HCT116 (cell line): ENCODE results near the gene CARS1. TPM values are rescaled to one million over a fixed set of nuclear protein-coding genes. Genes with fewer than 3 reads are reported as not detected.

Source experiments
- ATAC-seq: fragments of 200-7000 bp; cut with Tn5 transposase; 2 replicates; pipeline ENCODE4 v1.9.1; 2020; ENCODE audit warnings: mild to moderate bottlenecking, moderate library complexity
- BruUV-seq: library from RNA; stranded (reverse); fragments of 400-500 nt; replicated peaks from 2 replicates; lab custom pipeline; 2021; lab: Mats Ljungman, UMichigan
- CTCF ChIA-PET: fragments of 300-600 bp; sonication (Branson Sonifier 250); formaldehyde crosslinking; loops from one replicate; lab custom pipeline; 2021; ENCODE audit warnings: antibody characterized with exemption; lab: Charles Lee
- POLR2A ChIA-PET: fragments of 300-600, 350-600 bp; sonication (Branson Sonifier 250); formaldehyde crosslinking; loops from one replicate; lab custom pipeline; 2021; ENCODE audit warnings: antibody characterized with exemption; lab: Charles Lee
- RAD21 ChIA-PET, 2 experiments: fragments of 300-600 bp; sonication (Branson Sonifier 250); formaldehyde crosslinking; loops; one replicate each; lab custom pipeline; 2023; ENCODE audit warnings: low total read pairs in 2 of 2; ENCODE audit not compliant: uncharacterized antibody in 2 of 2, unreplicated experiment in 2 of 2, low non-redundant PET in 1 of 2; lab: Charles Lee
- DNase-seq: peaks from one replicate; pipeline ENCODE4 v3.0.0-alpha.2; 2010; ENCODE audit warnings: low read depth, low spot score
- H2AFZ ChIP-seq: fragments of 200-600 bp; shearing (Covaris generic), sonication (generic); 2 replicates; pipeline ENCODE4 v1.6.1; 2017; ENCODE audit warnings: low read depth, mixed run types, mixed read lengths, antibody characterized with exemption, low read length; ENCODE audit not compliant: poor library complexity, severe bottlenecking
- H3K27ac ChIP-seq: 2 replicates; pipeline ENCODE4 v1.5.1; 2012; ENCODE audit warnings: low read depth, low read length
- H3K27me3 ChIP-seq: fragments of 200-600 bp; sonication (generic); 2 replicates; pipeline ENCODE4 v1.6.1; 2016; ENCODE audit warnings: mixed run types, low read length, mixed read lengths; ENCODE audit not compliant: insufficient read depth
- H3K36me3 ChIP-seq, 2 experiments: fragments of 200-500 bp in 1 of 2; fragments of 200-600 bp in 1 of 2; sonication (Bioruptor generic) in 1 of 2; sonication (generic) in 1 of 2; 2 replicates each; pipeline versions ENCODE4 v1.5.1 to v1.6.1; 2014 to 2016; ENCODE audit warnings: low read length in 2 of 2, inconsistent platforms in 1 of 2, mixed read lengths in 1 of 2, mixed run types in 1 of 2; ENCODE audit not compliant: insufficient read depth in 2 of 2, control insufficient read depth in 1 of 2
- H3K4me1 ChIP-seq, 2 experiments: fragments of 200-600 bp in 1 of 2; sonication (generic) in 1 of 2; 2 replicates each; pipeline versions ENCODE4 v1.5.1 to v1.6.1; 2012 to 2017; ENCODE audit warnings: low read length in 2 of 2, inconsistent platforms in 1 of 2, mild to moderate bottlenecking in 1 of 2, mixed read lengths in 1 of 2, mixed run types in 1 of 2, moderate library complexity in 1 of 2; ENCODE audit not compliant: insufficient read depth in 2 of 2, control insufficient read depth in 1 of 2
- H3K4me2 ChIP-seq: fragments of 200-600 bp; sonication (generic); 2 replicates; pipeline ENCODE4 v1.6.1; 2017; ENCODE audit warnings: mixed run types, low read length, mixed read lengths
- H3K4me3 ChIP-seq, 2 experiments: fragments of 200-600 bp in 1 of 2; sonication (generic) in 1 of 2; replicated peaks in 1 of 2; 2 replicates each; pipeline ENCODE4 v1.5.1; 2011 to 2016; ENCODE audit warnings: low read length in 2 of 2, control low read depth in 1 of 2, low read depth in 1 of 2, mild to moderate bottlenecking in 1 of 2, mixed read lengths in 1 of 2, mixed run types in 1 of 2
- H3K79me2 ChIP-seq: fragments of 200-600 bp; sonication (generic); 2 replicates; pipeline ENCODE4 v1.6.1; 2017; ENCODE audit warnings: mild to moderate bottlenecking, mixed run types, low read length, moderate library complexity, mixed read lengths; ENCODE audit not compliant: insufficient read depth
- H3K9ac ChIP-seq: fragments of 200-600 bp; sonication (generic); 2 replicates; pipeline ENCODE4 v1.6.1; 2016; ENCODE audit warnings: low read length, mixed read lengths
- H3K9me2 ChIP-seq: fragments of 200-600 bp; sonication (generic), shearing (Covaris generic); 2 replicates; pipeline ENCODE4 v1.6.1; 2017; ENCODE audit warnings: mixed run types, mild to moderate bottlenecking, moderate library complexity; ENCODE audit not compliant: insufficient read depth
- H3K9me3 ChIP-seq, 2 experiments: fragments of 200-500 bp in 1 of 2; fragments of 200-600 bp in 1 of 2; sonication (Bioruptor generic) in 1 of 2; sonication (generic) in 1 of 2; 2 replicates each; pipeline ENCODE4 v1.6.1; 2014 to 2017; ENCODE audit warnings: low read length in 2 of 2, mixed read lengths in 2 of 2, inconsistent platforms in 1 of 2, low read depth in 1 of 2, mild to moderate bottlenecking in 1 of 2, mixed run types in 1 of 2, moderate library complexity in 1 of 2; ENCODE audit not compliant: control insufficient read depth in 1 of 2, insufficient read depth in 1 of 2
- H4K20me1 ChIP-seq: fragments of 200-600 bp; sonication (generic), shearing (Covaris generic); 2 replicates; pipeline ENCODE4 v1.6.1; 2017; ENCODE audit warnings: mixed run types, mild to moderate bottlenecking, moderate library complexity; ENCODE audit not compliant: insufficient read depth
- ATF3 ChIP-seq: IDR thresholded peaks from 2 replicates; pipeline ENCODE4 v1.6.1; 2012
- CEBPB ChIP-seq: IDR thresholded peaks from 2 replicates; pipeline ENCODE4 v1.6.1; 2012; ENCODE audit warnings: low read depth
- CTCF ChIP-seq, 3 experiments: fragments of 200-600 bp in 1 of 3; sonication (generic) in 1 of 3; IDR thresholded peaks in 2 of 3; conservative IDR thresholded peaks in 1 of 3; 2 replicates each; pipeline ENCODE4 v1.5.1; 2012 to 2017; ENCODE audit warnings: low read depth in 2 of 3, low read length in 2 of 3, antibody characterized with exemption in 1 of 3, borderline replicate concordance in 1 of 3, control low read depth in 1 of 3, mild to moderate bottlenecking in 1 of 3, mixed read lengths in 1 of 3, mixed run types in 1 of 3, moderate library complexity in 1 of 3; ENCODE audit not compliant: insufficient read depth in 1 of 3
- EZH2 ChIP-seq: fragments of 200-600 bp; sonication (generic); IDR thresholded peaks from 2 replicates; pipeline ENCODE4 v1.6.1; 2017; ENCODE audit warnings: antibody characterized with exemption, mixed run types
- EZH2phosphoT487 ChIP-seq: fragments of 200-600 bp; IDR thresholded peaks from 2 replicates; pipeline ENCODE4 v1.6.1; 2018; ENCODE audit warnings: antibody characterized with exemption, borderline replicate concordance
- JUND ChIP-seq: IDR thresholded peaks from 2 replicates; pipeline ENCODE4 v1.6.1; 2012
- POLR2AphosphoS5 ChIP-seq: IDR thresholded peaks from 2 replicates; pipeline ENCODE4 v1.6.1; 2011; ENCODE audit warnings: mild to moderate bottlenecking, low read depth, low read length, moderate library complexity
- REST ChIP-seq: IDR thresholded peaks from 2 replicates; pipeline ENCODE4 v1.6.1; 2012; ENCODE audit warnings: low read depth
- SIN3A ChIP-seq: IDR thresholded peaks from 2 replicates; pipeline ENCODE4 v1.6.1; 2012; ENCODE audit warnings: low read depth
- TCF7L2 ChIP-seq: IDR thresholded peaks from 2 replicates; pipeline ENCODE4 v1.7.0; 2011; ENCODE audit warnings: borderline replicate concordance, inconsistent platforms; ENCODE audit not compliant: insufficient read depth, insufficient read length; ENCODE audit errors: extremely low read depth
- YY1 ChIP-seq: IDR thresholded peaks from 2 replicates; pipeline ENCODE4 v1.6.1; 2011; ENCODE audit warnings: low read length, low read depth, moderate library complexity, mild to moderate bottlenecking; ENCODE audit not compliant: insufficient replicate concordance; ENCODE audit errors: extremely low read depth
- ZNF274 ChIP-seq: fragments of 200-500 bp; sonication (Bioruptor generic); IDR thresholded peaks from 2 replicates; pipeline ENCODE4 v1.6.1; 2014; ENCODE audit warnings: mild to moderate bottlenecking, low read depth, low read length, inconsistent platforms
- intact Hi-C: fragments of 100-400 bp; cut with micrococcal nuclease; formaldehyde crosslinking; loops from 2 replicates; pipeline ENCODE4 v1.10.0; 2022
- total RNA-seq: library from RNA; stranded (reverse); gene quantifications from one replicate; pipeline ENCODE4 v1.2.1, GENCODE V29; 2021; ENCODE audit not compliant: unreplicated experiment

Gene CARS1
- total RNA-seq, 1 experiment from 2014 or later = 124 TPM

- TF ChIP-seq ATF3 (no peak), SIN3A (peak; percentile 58; the same call in 1 of the 2 replicates), CTCF (IDR thresholded peaks at IDR 0.05 in 2 of 3, conservative IDR thresholded peaks at IDR 0.05 in 1 of 3; ENCODE audit: borderline replicate concordance in 1 of 3, insufficient read depth in 1 of 3, low read depth in 2 of 3, low read length in 2 of 3) (peak in 1 of 3 experiments; percentile 9; a peak in 1 of 6 replicates)
- Histone ChIP-seq H3K79me2 (peaks cover 95% of the 10 kb centered on the region), H3K4me2 (peak overlapping the region; percentile 74), H3K4me1 (peaks cover 17 to 27% of the 10 kb centered on the region in 2 experiments), H3K9ac (peak overlapping the region; percentile 46), H3K27ac (peak overlapping the region; percentile 30), H3K27me3 (no peaks in the 10 kb centered on the region), H3K9me3 (no peaks in the 10 kb centered on the region), H3K4me3 (peak overlapping the region in 1 of 2 experiments; percentile 19; a peak in 1 of 4 replicates), H4K20me1 (no peaks in the 10 kb centered on the region), H2AFZ (no peak overlapping the region), H3K9me2 (no peaks in the 10 kb centered on the region), H3K36me3 (peaks cover 2 to 21% of the 10 kb centered on the region in 2 experiments; a peak in 3 of 4 replicates)
- POLR2A ChIA-PET = interaction anchor here (0.7 to 1.2 kb wide), 2 partner anchors 9 to 120 kb away, joined by 4 to 5 read pairs; partner anchors contain the start of gene PHLDA2
- RAD21 ChIA-PET = no interaction called here
- DNase-seq = peak; percentile 35
- no TSS peak for BruUV-seq
- ATAC-seq = peak; percentile 94
- CTCF ChIA-PET = interaction anchor here (0.9 to 1.4 kb wide), 3 partner anchors 12 to 42 kb away, joined by 3 to 6 read pairs (median 3); no protein-coding TSS in a partner anchor
- intact Hi-C loops = no loop called here
These were observed 7.6 kb downstream of the CARS1 start for GRCh38 chr11:3049430-3050243.

- Histone ChIP-seq H3K9ac (no peak overlapping the region), H3K27me3 (no peaks in the 10 kb centered on the region), H3K79me2 (peaks cover 96% of the 10 kb centered on the region), H3K4me1 (peaks cover 17 to 27% of the 10 kb centered on the region in 2 experiments), H2AFZ (no peak overlapping the region), H3K9me3 (no peaks in the 10 kb centered on the region), H3K27ac (no peak overlapping the region), H3K36me3 (peaks cover 0 to 10% of the 10 kb centered on the region in 2 experiments; a peak in 1 of 4 replicates), H4K20me1 (no peaks in the 10 kb centered on the region), H3K4me3 (no peak overlapping the region), H3K4me2 (no peak overlapping the region), H3K9me2 (no peaks in the 10 kb centered on the region)
- RAD21 ChIA-PET = no interaction called here
- intact Hi-C loops = no loop called here
- POLR2A ChIA-PET = no interaction called here
- DNase-seq = no peak
- ATAC-seq = no peak
- CTCF ChIA-PET = no interaction called here
- no TSS peak for BruUV-seq
- TF ChIP-seq EZH2phosphoT487 (no peak), CEBPB (no peak), EZH2 (no peak), POLR2AphosphoS5 (no peak), YY1 (no peak), REST (no peak), SIN3A (no peak), ZNF274 (no peak), TCF7L2 (no peak), JUND (no peak)
These were observed 9.6 kb downstream of the CARS1 start for GRCh38 chr11:3047637-3048036.
